Endothelial cell (in vitro differentiated cells): ENCODE data around the gene LEMD1. TPM values are rescaled to one million over a fixed set of nuclear protein-coding genes. Genes with fewer than 3 reads are reported as not detected.
"Not testable (repeated sequence)": the region's sequence is repeated elsewhere in the genome, so short reads cannot be mapped to it uniquely, and the experiment has no call there.

ENCODE experiments used
- DNase-seq: peaks from one replicate; pipeline ENCODE4 v3.0.0; 2021; ENCODE audit warnings: low spot score
- H3K27ac Mint-ChIP-seq: one replicate; pipeline ENCODE4 v1.8.0; 2021; ENCODE audit warnings: mixed read lengths, inconsistent platforms; ENCODE audit not compliant: unreplicated experiment
- H3K27me3 Mint-ChIP-seq: one replicate; pipeline ENCODE4 v1.8.0; 2021; ENCODE audit warnings: mild to moderate bottlenecking, moderate library complexity, mixed read lengths, inconsistent platforms; ENCODE audit not compliant: unreplicated experiment
- H3K36me3 Mint-ChIP-seq: one replicate; pipeline ENCODE4 v1.8.0; 2021; ENCODE audit warnings: mild to moderate bottlenecking, low read depth, mixed read lengths, inconsistent platforms; ENCODE audit not compliant: unreplicated experiment
- H3K4me1 Mint-ChIP-seq: one replicate; pipeline ENCODE4 v1.8.0; 2021; ENCODE audit warnings: mild to moderate bottlenecking, mixed read lengths, inconsistent platforms; ENCODE audit not compliant: unreplicated experiment
- H3K4me3 Mint-ChIP-seq: one replicate; pipeline ENCODE4 v1.8.0; 2021; ENCODE audit warnings: mild to moderate bottlenecking, mixed read lengths, inconsistent platforms; ENCODE audit not compliant: unreplicated experiment
- H3K9me3 Mint-ChIP-seq: one replicate; pipeline ENCODE4 v1.8.0; 2021; ENCODE audit warnings: mixed read lengths, inconsistent platforms; ENCODE audit not compliant: unreplicated experiment
- CTCF ChIP-seq: fragments of 200-600 bp; sonication (generic); IDR thresholded peaks from one replicate; pipeline ENCODE4 v1.5.0; 2021; ENCODE audit warnings: antibody characterized with exemption; ENCODE audit not compliant: unreplicated experiment
- total RNA-seq: library from RNA; stranded (reverse); fragmentation: NEBNext Ultra II Directional; extraction: Animal tissue kit (Norgen Biotek cat#: 25700); gene quantifications from one replicate; pipeline ENCODE4 v1.2.1, GENCODE V29; 2021; ENCODE audit not compliant: unreplicated experiment

Gene LEMD1
- total RNA-seq, 1 donor from 2014 or later: 3.0 TPM

- H3K36me3 Mint-ChIP-seq: no peaks in the 10 kb centered on the region
- H3K27me3 Mint-ChIP-seq: peaks cover 3% of the 10 kb centered on the region
- H3K9me3 Mint-ChIP-seq: no peaks in the 10 kb centered on the region
- H3K27ac Mint-ChIP-seq: no peak overlapping the region
- no peaks in the 10 kb centered on the region for H3K4me1 Mint-ChIP-seq
- TF ChIP-seq CTCF: no peak
- no peak for DNase-seq
- no peak overlapping the region for H3K4me3 Mint-ChIP-seq
Measured at GRCh38 chr1:205395616-205396015, 26.2 kb downstream of the LEMD1 start.

- no peak overlapping the region for H3K4me3 Mint-ChIP-seq
- H3K27me3 Mint-ChIP-seq: no peaks in the 10 kb centered on the region
- DNase-seq: no peak
- no peaks in the 10 kb centered on the region for H3K4me1 Mint-ChIP-seq
- no peaks in the 10 kb centered on the region for H3K9me3 Mint-ChIP-seq
- H3K27ac Mint-ChIP-seq: no peak overlapping the region
- TF ChIP-seq CTCF: no peak
- H3K36me3 Mint-ChIP-seq: no peaks in the 10 kb centered on the region
Measured at GRCh38 chr1:205392650-205393049, 29.2 kb downstream of the LEMD1 start.

GRCh38 chr1:205391386-205391785, 30.5 kb downstream of the LEMD1 start:
- Mint-ChIP-seq H3K9me3 (no peaks in the 10 kb centered on the region), H3K27ac (no peak overlapping the region), H3K36me3 (no peaks in the 10 kb centered on the region), H3K4me3 (no peak overlapping the region), H3K4me1 (no peaks in the 10 kb centered on the region), H3K27me3 (no peaks in the 10 kb centered on the region)
- no peak for DNase-seq
- no peak for TF ChIP-seq CTCF

- no peaks in the 10 kb centered on the region for H3K9me3 Mint-ChIP-seq
- no peaks in the 10 kb centered on the region for H3K36me3 Mint-ChIP-seq
- H3K4me3 Mint-ChIP-seq: no peak overlapping the region
- no peak for TF ChIP-seq CTCF
- no peaks in the 10 kb centered on the region for H3K27me3 Mint-ChIP-seq
- H3K4me1 Mint-ChIP-seq: no peaks in the 10 kb centered on the region
- no peak overlapping the region for H3K27ac Mint-ChIP-seq
- DNase-seq: no peak
Measured at GRCh38 chr1:205387845-205388244, 34.0 kb downstream of the LEMD1 start.

GRCh38 chr1:205382990-205383389, 38.9 kb downstream of the LEMD1 start:
- H3K9me3 Mint-ChIP-seq, H3K27me3 Mint-ChIP-seq, H3K4me1 Mint-ChIP-seq, H3K36me3 Mint-ChIP-seq, H3K27ac Mint-ChIP-seq, DNase-seq, H3K4me3 Mint-ChIP-seq: not testable (repeated sequence)

GRCh38 chr1:205382561-205382960, 39.3 kb downstream of the LEMD1 start:
- no peaks in the 10 kb centered on the region for H3K4me1 Mint-ChIP-seq
- H3K4me3 Mint-ChIP-seq: no peak overlapping the region
- H3K36me3 Mint-ChIP-seq: no peaks in the 10 kb centered on the region
- no peak for TF ChIP-seq CTCF
- DNase-seq: no peak
- no peaks in the 10 kb centered on the region for H3K9me3 Mint-ChIP-seq
- peaks cover 2% of the 10 kb centered on the region for H3K27me3 Mint-ChIP-seq
- H3K27ac Mint-ChIP-seq: no peak overlapping the region
